Transverse colon (tissue), 4 donors: ENCODE measurements around the gene TRIAP1.

Source experiments
- CTCF ChIP-seq, 5 experiments: fragments of 200-600 bp in 3 of 5; fragments of 450-650 bp in 2 of 5; sonication (generic) in 3 of 5; IDR thresholded peaks; 1 replicate in 2 of 5; 2 replicates in 3 of 5; pipeline ENCODE4 v1.5.1; 2016 to 2017; ENCODE audit warnings: antibody characterized with exemption in 5 of 5, inconsistent platforms in 3 of 5, mild to moderate bottlenecking in 2 of 5, moderate library complexity in 1 of 5
- EP300 ChIP-seq: sonication (generic); formaldehyde crosslinking; IDR thresholded peaks from one replicate; pipeline ENCODE4 v1.6.1; 2017; ENCODE audit warnings: antibody characterized with exemption, low read depth
- POLR2A ChIP-seq: fragments of 450-650 bp; IDR thresholded peaks from one replicate; pipeline ENCODE4 v1.6.1; 2016; ENCODE audit warnings: antibody characterized with exemption, mild to moderate bottlenecking, moderate library complexity
- POLR2AphosphoS5 ChIP-seq, 3 donors: sonication (generic); formaldehyde crosslinking; IDR thresholded peaks; one replicate each; pipeline ENCODE4 v1.6.1; 2016; ENCODE audit warnings: antibody characterized with exemption in 3 of 3

GRCh38 chr12:120425797-120426196 is 20.4 kb downstream of the TRIAP1 start:
- no peak for TF ChIP-seq CTCF (IDR thresholded peaks at IDR 0.05)
- no peak for TF ChIP-seq EP300
- TF ChIP-seq POLR2A: no peak
- TF ChIP-seq POLR2AphosphoS5 (IDR thresholded peaks at IDR 0.05): no peak
